ENCODE results near the gene DUSP18. TPM values are rescaled to one million over a fixed set of nuclear protein-coding genes. Genes with fewer than 3 reads are reported as not detected.

Gene DUSP18
- total RNA-seq, 2 donors from 2014 or later, result 7.3 to 7.6 TPM

DNA sequence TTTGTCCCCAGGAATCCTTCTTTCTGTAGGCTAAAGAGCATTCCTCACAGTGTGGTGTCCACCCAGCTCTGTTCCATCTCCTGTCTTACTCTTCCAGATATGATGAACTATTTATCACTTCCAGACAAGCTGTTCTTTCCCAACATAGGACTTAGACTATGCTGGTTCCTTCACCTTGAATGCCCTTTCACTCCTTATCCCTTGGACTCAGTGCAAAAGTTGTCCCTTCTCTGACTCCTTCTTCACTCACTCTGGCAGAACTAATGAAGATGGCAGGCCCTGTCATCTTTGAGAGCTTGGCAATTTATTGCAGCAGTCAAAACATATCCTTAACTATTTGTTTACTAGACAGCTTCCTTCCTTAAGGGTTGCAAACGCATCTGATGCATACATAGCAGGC is 23.5 kb upstream of the DUSP18 start:
- peaks cover 14% of the 10 kb centered on the region for H3K27me3 ChIP-seq (ENCODE audit: control insufficient read depth, insufficient read depth, low read length, poor library complexity, severe bottlenecking)
- WGBS, 2 experiments (ENCODE audit: insufficient coverage in 1 of 2, insufficient read length in 1 of 2), result 84 to 100% methylated on average over 1 of the region's 1 CpG
- no peaks in the 10 kb centered on the region for H3K36me3 ChIP-seq (ENCODE audit: control insufficient read depth, insufficient read depth, low read length)
- Mint-ChIP-seq H3K36me3 (ENCODE audit: low read depth) (no peaks in the 10 kb centered on the region), H3K4me1 (peaks cover 8% of the 10 kb centered on the region), H3K27ac (no peak overlapping the region), H3K9me3 (no peaks in the 10 kb centered on the region), H3K4me3 (no peak overlapping the region), H3K27me3 (ENCODE audit: insufficient read depth) (peaks cover 16% of the 10 kb centered on the region)
- no peak overlapping the region for H3K27ac ChIP-seq (ENCODE audit: low read depth, low read length)
- no peak for DNase-seq
- H3K4me1 ChIP-seq (ENCODE audit: control insufficient read depth, insufficient read depth, low read length), result peaks cover 4% of the 10 kb centered on the region
- TF ChIP-seq, protein P1, sequence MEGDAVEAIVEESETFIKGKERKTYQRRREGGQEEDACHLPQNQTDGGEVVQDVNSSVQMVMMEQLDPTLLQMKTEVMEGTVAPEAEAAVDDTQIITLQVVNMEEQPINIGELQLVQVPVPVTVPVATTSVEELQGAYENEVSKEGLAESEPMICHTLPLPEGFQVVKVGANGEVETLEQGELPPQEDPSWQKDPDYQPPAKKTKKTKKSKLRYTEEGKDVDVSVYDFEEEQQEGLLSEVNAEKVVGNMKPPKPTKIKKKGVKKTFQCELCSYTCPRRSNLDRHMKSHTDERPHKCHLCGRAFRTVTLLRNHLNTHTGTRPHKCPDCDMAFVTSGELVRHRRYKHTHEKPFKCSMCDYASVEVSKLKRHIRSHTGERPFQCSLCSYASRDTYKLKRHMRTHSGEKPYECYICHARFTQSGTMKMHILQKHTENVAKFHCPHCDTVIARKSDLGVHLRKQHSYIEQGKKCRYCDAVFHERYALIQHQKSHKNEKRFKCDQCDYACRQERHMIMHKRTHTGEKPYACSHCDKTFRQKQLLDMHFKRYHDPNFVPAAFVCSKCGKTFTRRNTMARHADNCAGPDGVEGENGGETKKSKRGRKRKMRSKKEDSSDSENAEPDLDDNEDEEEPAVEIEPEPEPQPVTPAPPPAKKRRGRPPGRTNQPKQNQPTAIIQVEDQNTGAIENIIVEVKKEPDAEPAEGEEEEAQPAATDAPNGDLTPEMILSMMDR (conservative IDR thresholded peaks at IDR 0.05), result no peak
- H3K9me3 ChIP-seq (ENCODE audit: control insufficient read depth, low read length), result no peaks in the 10 kb centered on the region
- no peak overlapping the region for H3K9ac ChIP-seq (ENCODE audit: extremely low read depth, low read length, poor library complexity, severe bottlenecking)
- no peak overlapping the region for H3K4me3 ChIP-seq (ENCODE audit: low read length)

DNA sequence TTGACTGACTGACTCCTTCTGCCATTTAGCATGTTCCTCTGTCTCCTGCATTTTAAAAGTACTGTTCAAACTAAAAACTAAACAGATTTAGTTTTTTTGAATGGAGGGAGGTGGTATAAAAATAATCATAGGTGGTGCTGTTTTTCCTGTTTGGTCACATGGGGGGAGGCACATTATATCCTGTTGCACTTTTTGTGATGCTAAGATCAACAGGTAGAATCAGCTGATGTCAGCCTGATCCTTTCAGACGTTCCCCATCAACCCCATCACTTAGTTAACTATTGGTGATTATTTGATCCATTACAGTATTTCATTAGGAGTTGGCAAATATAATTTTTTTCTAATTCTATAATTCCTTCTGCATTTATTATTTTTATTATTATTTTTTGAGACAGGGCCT is 21.9 kb upstream of the DUSP18 start:
- H3K36me3 ChIP-seq (ENCODE audit: control insufficient read depth, insufficient read depth, low read length), result no peaks in the 10 kb centered on the region

DNA sequence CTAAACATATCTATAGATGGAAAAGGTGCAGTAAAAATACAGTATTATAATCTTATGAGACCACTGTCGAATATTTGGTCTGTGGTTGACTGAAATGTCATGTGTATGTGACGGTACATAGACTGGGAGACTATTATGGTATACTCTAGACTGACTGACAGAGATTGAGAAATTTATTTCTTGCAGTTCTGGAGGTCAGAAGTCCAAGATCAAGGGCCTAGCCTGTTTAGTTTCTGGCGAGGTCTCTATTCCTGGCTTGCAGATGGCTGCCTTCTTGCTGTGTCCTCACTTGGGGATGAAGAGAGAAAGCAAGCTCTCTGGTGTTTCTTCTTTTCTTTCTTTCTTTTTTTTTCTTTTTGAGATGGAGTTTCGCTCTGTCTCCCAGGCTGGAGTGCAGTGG is 19.7 kb upstream of the DUSP18 start:
- H3K9ac ChIP-seq (ENCODE audit: extremely low read depth, low read length, poor library complexity, severe bottlenecking), result no peak overlapping the region
- TF ChIP-seq, protein P1 (conservative IDR thresholded peaks at IDR 0.05), result no peak
- no peaks in the 10 kb centered on the region for H3K9me3 ChIP-seq (ENCODE audit: control insufficient read depth, low read length)
- no peak overlapping the region for H3K4me3 ChIP-seq (ENCODE audit: low read length)
- WGBS, 2 experiments (ENCODE audit: insufficient coverage in 1 of 2, insufficient read length in 1 of 2), result 95 to 96% methylated on average over 4 of the region's 4 CpGs
- no peak overlapping the region for H3K4me3 Mint-ChIP-seq
- H3K4me1 ChIP-seq (ENCODE audit: control insufficient read depth, insufficient read depth, low read length), result no peaks in the 10 kb centered on the region
- H3K27ac ChIP-seq (ENCODE audit: low read depth, low read length), result no peak overlapping the region
- H3K27me3 ChIP-seq (ENCODE audit: control insufficient read depth, insufficient read depth, low read length, poor library complexity, severe bottlenecking), result no peaks in the 10 kb centered on the region
- H3K9me3 Mint-ChIP-seq, result no peaks in the 10 kb centered on the region
- H3K36me3 ChIP-seq (ENCODE audit: control insufficient read depth, insufficient read depth, low read length), result no peaks in the 10 kb centered on the region
- no peaks in the 10 kb centered on the region for H3K36me3 Mint-ChIP-seq (ENCODE audit: low read depth)
- no peak overlapping the region for H3K27ac Mint-ChIP-seq
- DNase-seq, result no peak
- no peaks in the 10 kb centered on the region for H3K4me1 Mint-ChIP-seq
- peaks cover 3% of the 10 kb centered on the region for H3K27me3 Mint-ChIP-seq (ENCODE audit: insufficient read depth)

More for the DNA sequence above, 21.9 kb upstream of the DUSP18 start:
- WGBS, 2 experiments (ENCODE audit: insufficient coverage in 1 of 2, insufficient read length in 1 of 2), result no CpG with 5 or more reads among the region's 1 CpG
- Mint-ChIP-seq H3K4me1 (no peaks in the 10 kb centered on the region), H3K9me3 (no peaks in the 10 kb centered on the region), H3K27ac (no peak overlapping the region), H3K36me3 (ENCODE audit: low read depth) (no peaks in the 10 kb centered on the region), H3K27me3 (ENCODE audit: insufficient read depth) (peaks cover 7% of the 10 kb centered on the region), H3K4me3 (no peak overlapping the region)
- TF ChIP-seq, protein P1 (conservative IDR thresholded peaks at IDR 0.05), result no peak
- H3K27ac ChIP-seq (ENCODE audit: low read depth, low read length), result no peak overlapping the region
- no peaks in the 10 kb centered on the region for H3K4me1 ChIP-seq (ENCODE audit: control insufficient read depth, insufficient read depth, low read length)
- H3K4me3 ChIP-seq (ENCODE audit: low read length), result no peak overlapping the region
- no peaks in the 10 kb centered on the region for H3K27me3 ChIP-seq (ENCODE audit: control insufficient read depth, insufficient read depth, low read length, poor library complexity, severe bottlenecking)
- no peaks in the 10 kb centered on the region for H3K9me3 ChIP-seq (ENCODE audit: control insufficient read depth, low read length)
- no peak overlapping the region for H3K9ac ChIP-seq (ENCODE audit: extremely low read depth, low read length, poor library complexity, severe bottlenecking)
- no peak for DNase-seq

Measured in endodermal cell (in vitro differentiated cells).